GM12892 (cell line): ENCODE results near the gene CTNS.

Experiments used
- DNase-seq: peaks from one replicate; pipeline ENCODE4 v3.0.0; 2011; ENCODE audit not compliant: insufficient read length
- FAIRE-seq: peaks from 2 replicates; lab custom pipeline; 2011; peaks lifted over from hg19 to GRCh38; lab: Jason Lieb, UNC
- POLR2A ChIP-seq: IDR thresholded peaks from 2 replicates; pipeline ENCODE4 v1.6.1; 2011; ENCODE audit warnings: low read depth, low read length, control low read depth
- POLR2AphosphoS5 ChIP-seq: IDR thresholded peaks from 2 replicates; pipeline ENCODE4 v1.6.1; 2011; ENCODE audit warnings: low read depth, low read length, control low read depth
- TAF1 ChIP-seq: IDR thresholded peaks from 2 replicates; pipeline ENCODE4 v1.6.1; 2011; ENCODE audit warnings: low read depth, mild to moderate bottlenecking, control low read depth, low read length, borderline replicate concordance

Gene CTNS

GRCh38 chr17:3600529-3601205 lies 35.9 kb upstream of the CTNS start:
- no peak for FAIRE-seq
- no peak for DNase-seq
- TF ChIP-seq POLR2AphosphoS5 (no peak), POLR2A (no peak), TAF1 (no peak)

GRCh38 chr17:3602499-3602898 lies 34.1 kb upstream of the CTNS start:
- FAIRE-seq = no peak
- DNase-seq = no peak
- TF ChIP-seq POLR2A = no peak

GRCh38 chr17:3603119-3603869 lies 33.3 kb upstream of the CTNS start:
- TF ChIP-seq TAF1 = no peak
- no peak for TF ChIP-seq POLR2A
- TF ChIP-seq POLR2AphosphoS5 = no peak
- DNase-seq (no peak), FAIRE-seq (no peak)

GRCh38 chr17:3603870-3604259 lies 32.7 kb upstream of the CTNS start:
- FAIRE-seq = no peak
- TF ChIP-seq POLR2A (no peak), POLR2AphosphoS5 (no peak), TAF1 (no peak)
- no peak for DNase-seq

GRCh38 chr17:3609689-3610088 lies 26.9 kb upstream of the CTNS start:
- TF ChIP-seq POLR2A = no peak
- TF ChIP-seq POLR2AphosphoS5 = no peak
- TF ChIP-seq TAF1 = no peak
- DNase-seq (no peak), FAIRE-seq (no peak)

GRCh38 chr17:3610523-3610922 lies 26.0 kb upstream of the CTNS start:
- FAIRE-seq (no peak), DNase-seq (no peak)
- TF ChIP-seq POLR2AphosphoS5 = no peak
- TF ChIP-seq POLR2A = no peak
- TF ChIP-seq TAF1 = no peak

- no peak for DNase-seq
- no peak for FAIRE-seq
- TF ChIP-seq TAF1 (no peak), POLR2AphosphoS5 (no peak), POLR2A (no peak)
These were observed 23.4 kb upstream of the CTNS start for GRCh38 chr17:3613124-3613523.

GRCh38 chr17:3615160-3615870 lies 21.2 kb upstream of the CTNS start:
- DNase-seq (no peak), FAIRE-seq (no peak)
- no peak for TF ChIP-seq POLR2A
- no peak for TF ChIP-seq TAF1
- TF ChIP-seq POLR2AphosphoS5 = no peak

GRCh38 chr17:3621146-3621720 lies 15.3 kb upstream of the CTNS start:
- TF ChIP-seq POLR2AphosphoS5 (no peak), POLR2A (no peak), TAF1 (no peak)
- DNase-seq = no peak
- no peak for FAIRE-seq

GRCh38 chr17:3622977-3623594 lies 13.5 kb upstream of the CTNS start:
- FAIRE-seq = no peak
- DNase-seq = no peak
- TF ChIP-seq POLR2A (no peak), TAF1 (no peak), POLR2AphosphoS5 (no peak)
